Neural progenitor cell (in vitro differentiated cells): ENCODE measurements around the gene NCKAP5. TPM values are rescaled to one million over a fixed set of nuclear protein-coding genes. Genes with fewer than 3 reads are reported as not detected.

Experiments
- DNase-seq: peaks from one replicate; pipeline ENCODE4 v3.0.0-alpha.2; 2016; ENCODE audit warnings: low spot score
- H2AFZ ChIP-seq: fragments of 200-600 bp; sonication (generic); replicated peaks from 2 replicates; pipeline ENCODE4 v1.6.1; 2016; ENCODE audit warnings: antibody characterized with exemption
- H3F3A ChIP-seq: fragments of 200-600 bp; sonication (generic); 2 replicates; pipeline ENCODE4 v1.6.1; 2016; ENCODE audit warnings: antibody characterized with exemption, low read depth
- H3K27ac ChIP-seq: fragments of 200-600 bp; sonication (generic); 2 replicates; pipeline ENCODE4 v1.5.1; 2016; ENCODE audit warnings: mild to moderate bottlenecking
- H3K27me3 ChIP-seq: fragments of 200-600 bp; sonication (generic); 2 replicates; pipeline ENCODE4 v1.6.1; 2016; ENCODE audit warnings: mild to moderate bottlenecking, moderate library complexity
- H3K36me3 ChIP-seq: fragments of 200-600 bp; sonication (generic); 2 replicates; pipeline ENCODE4 v1.5.1; 2016
- H3K4me1 ChIP-seq: fragments of 200-600 bp; sonication (generic); 2 replicates; pipeline ENCODE4 v1.6.1; 2016; ENCODE audit warnings: mixed run types
- H3K4me2 ChIP-seq: fragments of 200-600 bp; sonication (generic); 2 replicates; pipeline ENCODE4 v1.6.1; 2016
- H3K4me3 ChIP-seq: fragments of 200-600 bp; sonication (generic); 2 replicates; pipeline ENCODE4 v1.5.1; 2016
- H3K79me2 ChIP-seq: fragments of 200-600 bp; sonication (generic); 2 replicates; pipeline ENCODE4 v1.6.1; 2016; ENCODE audit warnings: low read depth
- H3K9ac ChIP-seq: fragments of 200-600 bp; sonication (generic); 2 replicates; pipeline ENCODE4 v1.6.1; 2016
- H3K9me3 ChIP-seq: fragments of 200-600 bp; sonication (generic); 2 replicates; pipeline ENCODE4 v1.5.1; 2016; ENCODE audit warnings: low read depth
- H4K20me1 ChIP-seq: fragments of 200-600 bp; sonication (generic); 2 replicates; pipeline ENCODE4 v1.6.1; 2016; ENCODE audit warnings: low read depth
- H3K27ac Mint-ChIP-seq: 3 replicates; pipeline ENCODE4 v1.8.0; 2021; ENCODE audit warnings: mixed read lengths
- H3K27me3 Mint-ChIP-seq: 2 replicates; pipeline ENCODE4 v1.8.0; 2022; ENCODE audit warnings: low read depth, mild to moderate bottlenecking, inconsistent platforms, moderate library complexity, mixed read lengths; ENCODE audit not compliant: insufficient read depth
- H3K36me3 Mint-ChIP-seq: 3 replicates; pipeline ENCODE4 v1.8.0; 2021; ENCODE audit warnings: mixed read lengths
- H3K4me1 Mint-ChIP-seq: 3 replicates; pipeline ENCODE4 v1.8.0; 2021; ENCODE audit warnings: mixed read lengths
- H3K4me3 Mint-ChIP-seq: 3 replicates; pipeline ENCODE4 v1.8.0; 2021; ENCODE audit warnings: mild to moderate bottlenecking, moderate library complexity, mixed read lengths
- H3K9me3 Mint-ChIP-seq: 3 replicates; pipeline ENCODE4 v1.8.0; 2020; ENCODE audit warnings: mixed read lengths
- CTCF ChIP-seq: fragments of 200-600 bp; sonication (generic); IDR thresholded peaks from 2 replicates; pipeline ENCODE4 v1.5.1; 2017; ENCODE audit warnings: antibody characterized with exemption, mild to moderate bottlenecking
- EZH2 ChIP-seq: fragments of 200-600 bp; sonication (generic); IDR thresholded peaks from 2 replicates; pipeline ENCODE4 v1.6.1; 2017; ENCODE audit warnings: antibody characterized with exemption, mild to moderate bottlenecking, moderate library complexity
- EZH2phosphoT487 ChIP-seq: fragments of 200-600 bp; sonication (generic); IDR thresholded peaks from 2 replicates; pipeline ENCODE4 v1.6.1; 2017; ENCODE audit warnings: antibody characterized with exemption
- total RNA-seq: library from RNA; depleted of rRNA; stranded (reverse); fragments of >200 nt; gene quantifications from 2 replicates; pipeline ENCODE4 v1.2.3, GENCODE V29; 2015; ENCODE audit warnings: low replicate concordance

The NCKAP5 gene
- total RNA-seq, 1 donor from 2014 or later = 0.47 TPM

GRCh38 chr2:132941296-132942020 lies 626.8 kb downstream of the NCKAP5 start:
- Histone ChIP-seq H3K27ac (no peak overlapping the region), H3K79me2 (no peaks in the 10 kb centered on the region), H3K27me3 (no peaks in the 10 kb centered on the region), H3K4me2 (no peak overlapping the region), H3K9ac (no peak overlapping the region), H3K4me3 (no peak overlapping the region), H3K4me1 (no peaks in the 10 kb centered on the region), H4K20me1 (no peaks in the 10 kb centered on the region), H3F3A (no peaks in the 10 kb centered on the region), H3K9me3 (no peaks in the 10 kb centered on the region), H2AFZ (no peak overlapping the region), H3K36me3 (no peaks in the 10 kb centered on the region)
- DNase-seq = no peak
- TF ChIP-seq CTCF (no peak), EZH2 (no peak)
- H3K27ac Mint-ChIP-seq = no peak overlapping the region
- H3K36me3 Mint-ChIP-seq = no peaks in the 10 kb centered on the region
- H3K4me3 Mint-ChIP-seq = no peak overlapping the region
- no peaks in the 10 kb centered on the region for H3K27me3 Mint-ChIP-seq
- no peaks in the 10 kb centered on the region for H3K9me3 Mint-ChIP-seq
- H3K4me1 Mint-ChIP-seq = no peaks in the 10 kb centered on the region

GRCh38 chr2:132937629-132938028 lies 630.6 kb downstream of the NCKAP5 start:
- Mint-ChIP-seq H3K4me3 (no peak overlapping the region), H3K9me3 (no peaks in the 10 kb centered on the region), H3K27ac (no peak overlapping the region), H3K4me1 (no peaks in the 10 kb centered on the region), H3K27me3 (no peaks in the 10 kb centered on the region), H3K36me3 (peaks cover 1% of the 10 kb centered on the region)
- H3K4me3 ChIP-seq = no peak overlapping the region
- no peak overlapping the region for H3K27ac ChIP-seq
- H3K4me1 ChIP-seq = no peaks in the 10 kb centered on the region
- H3K4me2 ChIP-seq = no peak overlapping the region
- H3K79me2 ChIP-seq = no peaks in the 10 kb centered on the region
- TF ChIP-seq EZH2phosphoT487 (no peak), EZH2 (no peak), CTCF (no peak)
- no peak overlapping the region for H3K9ac ChIP-seq
- H3F3A ChIP-seq = no peaks in the 10 kb centered on the region
- no peak for DNase-seq
- no peaks in the 10 kb centered on the region for H3K27me3 ChIP-seq
- no peaks in the 10 kb centered on the region for H3K36me3 ChIP-seq
- no peak overlapping the region for H2AFZ ChIP-seq
- no peaks in the 10 kb centered on the region for H3K9me3 ChIP-seq
- H4K20me1 ChIP-seq = no peaks in the 10 kb centered on the region

GRCh38 chr2:132936791-132937190 lies 631.5 kb downstream of the NCKAP5 start:
- H3K27me3 ChIP-seq = no peaks in the 10 kb centered on the region
- H3K9me3 Mint-ChIP-seq = no peaks in the 10 kb centered on the region
- H3K4me2 ChIP-seq = no peak overlapping the region
- H3K27ac ChIP-seq = no peak overlapping the region
- TF ChIP-seq EZH2phosphoT487 = no peak
- no peak for TF ChIP-seq EZH2
- no peak for TF ChIP-seq CTCF
- H4K20me1 ChIP-seq = no peaks in the 10 kb centered on the region
- H3K4me1 ChIP-seq = no peaks in the 10 kb centered on the region
- no peak overlapping the region for H2AFZ ChIP-seq
- no peak overlapping the region for H3K4me3 Mint-ChIP-seq
- H3F3A ChIP-seq = no peaks in the 10 kb centered on the region
- no peak overlapping the region for H3K9ac ChIP-seq
- H3K27ac Mint-ChIP-seq = no peak overlapping the region
- peaks cover 1% of the 10 kb centered on the region for H3K36me3 Mint-ChIP-seq
- H3K4me3 ChIP-seq = no peak overlapping the region
- H3K9me3 ChIP-seq = no peaks in the 10 kb centered on the region
- DNase-seq = no peak
- H3K27me3 Mint-ChIP-seq = no peaks in the 10 kb centered on the region
- no peaks in the 10 kb centered on the region for H3K36me3 ChIP-seq
- H3K4me1 Mint-ChIP-seq = no peaks in the 10 kb centered on the region
- no peaks in the 10 kb centered on the region for H3K79me2 ChIP-seq
